HG03457 (cell line): Measurements from ENCODE around the gene CD3D.

Source experiments
- ATAC-seq: cut with Tn5 transposase; IDR thresholded peaks from one replicate; pipeline ENCODE4 v1.9.1; 2021; ENCODE audit warnings: moderate number of reproducible peaks; ENCODE audit not compliant: unreplicated experiment

CD3D gene

DNA sequence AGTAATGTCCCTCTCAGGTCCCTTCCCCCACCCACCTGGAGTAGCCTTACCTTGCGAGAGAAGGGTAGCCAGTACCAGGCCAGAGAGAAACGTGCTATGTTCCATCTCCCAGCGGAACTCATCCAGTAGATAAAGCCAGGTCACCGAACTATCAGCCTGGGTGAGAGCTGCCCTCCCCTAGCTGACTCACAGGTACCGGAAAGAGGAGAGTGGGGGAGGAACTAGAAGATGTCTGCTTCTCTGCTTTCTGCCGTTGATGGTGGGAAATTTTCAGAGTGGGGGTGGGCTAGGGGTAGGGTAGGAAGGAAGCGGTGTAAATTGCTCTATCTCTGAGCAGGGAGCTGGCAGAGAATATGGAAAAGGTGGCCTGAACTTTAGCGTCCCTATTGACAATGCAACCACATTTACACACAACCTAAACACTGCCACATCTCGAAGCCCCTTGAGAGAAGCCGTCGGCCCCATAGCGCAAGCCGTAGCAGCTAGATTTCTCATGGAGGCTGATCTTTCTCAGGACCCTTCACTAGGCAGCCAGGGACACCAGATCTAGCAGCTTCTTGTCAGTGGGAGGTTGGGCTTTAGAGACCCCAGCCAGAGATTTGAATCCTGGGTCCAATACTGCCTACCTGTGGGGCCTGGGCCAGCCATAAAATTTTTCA, at the start of gene CD3D:
CD3D (minus strand) TSS at position 203 of the 659 bp plus-strand sequence; CDS start at position 105, 98 bp downstream.
- no peak for ATAC-seq

DNA sequence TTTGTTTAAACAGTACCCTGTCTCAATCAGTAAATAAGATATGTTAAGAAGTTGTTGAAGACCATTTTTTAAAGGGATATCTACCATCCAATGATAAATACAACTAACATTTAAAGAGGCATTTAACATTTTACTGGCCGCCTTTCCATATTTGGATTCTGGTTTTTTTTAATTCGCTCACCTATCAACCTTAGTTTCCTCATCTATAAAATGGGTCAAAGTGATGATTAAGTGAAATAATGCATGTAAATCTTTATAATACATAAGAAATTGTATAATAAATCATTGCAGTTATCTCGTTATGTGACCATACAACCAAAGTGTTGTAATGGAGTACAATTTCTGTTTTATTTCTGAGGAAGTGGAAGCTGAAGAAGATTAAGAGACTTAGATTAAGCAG, 41.2 kb upstream of the CD3D start:
- ATAC-seq: no peak

DNA sequence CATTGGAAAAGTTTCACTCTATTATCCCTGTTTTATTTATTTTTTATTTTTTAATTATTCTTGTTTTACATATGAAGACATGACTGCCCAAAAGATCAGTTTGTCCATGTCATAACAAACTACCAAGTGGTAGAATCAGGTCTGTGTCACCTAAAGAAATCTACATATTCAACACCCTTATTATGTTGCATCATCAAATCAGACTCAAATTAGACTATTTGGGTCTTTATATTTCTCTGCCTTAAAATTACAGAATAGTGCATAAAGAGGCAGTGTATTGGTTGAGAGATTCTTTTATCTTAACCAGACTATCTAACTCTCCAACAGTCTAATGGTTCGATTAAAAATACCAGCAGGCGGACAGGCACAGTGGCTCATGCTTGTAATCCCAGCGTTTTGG, 40.4 kb upstream of the CD3D start:
- no peak for ATAC-seq

DNA sequence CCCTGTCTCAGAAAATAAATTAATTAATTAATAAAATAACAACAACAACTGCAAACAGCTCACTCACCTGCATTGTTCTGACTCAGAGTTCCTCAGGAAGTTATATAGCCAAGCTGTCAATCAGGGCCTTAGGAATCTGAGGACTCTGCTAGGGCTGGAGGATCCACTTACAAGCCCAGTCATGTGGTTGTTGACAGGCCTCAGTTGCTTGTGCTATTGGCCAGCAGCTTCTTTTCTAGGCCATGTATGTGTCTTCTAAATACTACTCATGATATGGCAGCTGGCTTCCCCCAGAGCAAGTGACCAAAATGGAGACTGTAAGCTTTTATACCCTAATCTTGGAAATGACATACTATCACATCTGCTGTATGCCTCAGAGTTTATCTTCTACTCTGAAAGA, 38.1 kb upstream of the CD3D start:
- ATAC-seq: no peak

DNA sequence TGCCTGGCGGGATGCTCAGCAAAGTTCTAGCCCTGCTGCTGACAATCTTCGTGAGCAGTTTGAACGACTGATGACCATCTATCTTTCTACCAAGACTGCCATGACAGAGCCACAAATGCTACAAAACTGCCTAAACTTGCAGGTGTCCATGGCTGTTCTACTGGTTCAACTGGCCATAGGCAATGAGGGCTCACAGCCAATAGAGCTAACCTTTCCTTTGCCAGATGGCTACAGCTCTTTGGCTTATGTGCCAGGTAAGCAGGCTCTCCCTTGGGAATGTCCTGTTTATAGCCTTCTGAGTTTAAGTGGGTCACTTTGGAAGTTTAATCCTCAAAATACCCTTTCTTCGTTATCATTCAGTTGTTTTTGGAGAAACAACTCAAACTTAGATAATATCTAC, 37.0 kb upstream of the CD3D start:
- ATAC-seq: no peak

DNA sequence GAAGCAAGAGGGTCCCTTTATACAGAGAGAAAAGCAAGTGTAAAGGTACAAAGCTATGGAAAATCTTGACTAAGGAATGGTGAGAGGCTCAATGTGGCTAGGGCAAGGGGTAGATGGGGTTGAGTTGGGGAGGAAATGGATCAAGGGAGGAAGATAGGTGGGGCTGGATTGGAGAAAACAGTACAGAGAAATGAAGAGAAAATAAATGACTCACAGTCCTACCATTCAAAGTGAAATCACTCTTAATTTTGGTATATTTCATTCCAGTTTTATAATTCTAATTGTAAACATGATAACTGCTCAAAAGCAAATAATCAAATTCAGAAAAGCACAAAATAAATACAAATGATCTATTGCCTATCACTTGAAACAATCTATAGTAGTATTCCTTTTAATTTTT, 33.5 kb upstream of the CD3D start:
- no peak for ATAC-seq

DNA sequence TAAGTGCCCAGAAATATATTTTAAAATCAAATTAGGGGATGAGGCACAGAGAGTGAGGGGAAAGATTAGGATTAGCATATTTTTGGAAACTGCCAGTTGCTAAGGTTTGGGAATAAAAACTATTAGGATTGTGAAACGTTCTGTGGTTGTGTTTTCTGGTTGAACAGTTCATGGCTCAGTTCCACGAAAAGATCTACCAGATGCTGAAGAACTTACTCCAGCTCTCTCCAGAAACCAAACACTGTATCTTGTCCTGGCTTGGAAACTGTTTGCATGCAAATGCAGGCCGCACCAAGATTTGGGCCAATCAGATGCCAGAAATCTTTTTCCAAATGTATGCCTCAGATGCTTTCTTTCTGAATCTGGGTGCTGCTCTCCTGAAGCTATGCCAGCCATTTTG, 32.2 kb upstream of the CD3D start:
- ATAC-seq: no peak

DNA sequence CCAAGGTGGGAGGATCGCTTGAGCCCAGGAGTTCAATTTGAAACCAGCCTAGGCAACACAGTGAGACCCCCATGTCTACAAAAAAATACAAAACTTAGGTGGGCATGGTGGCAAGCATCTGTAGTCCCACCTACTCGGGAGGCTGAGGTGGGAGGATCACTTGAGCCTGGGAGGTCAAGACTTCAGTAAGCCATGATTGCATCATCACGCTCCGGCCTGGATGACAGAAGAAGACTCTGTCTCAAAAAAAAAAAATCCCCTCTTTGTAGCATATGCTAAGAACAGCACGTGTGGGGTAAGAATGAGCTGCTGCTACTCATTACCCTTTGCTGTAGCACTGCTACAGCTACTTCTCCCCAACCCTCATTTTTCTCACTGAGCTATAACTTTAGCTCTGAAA, 31.4 kb upstream of the CD3D start:
- no peak for ATAC-seq

DNA sequence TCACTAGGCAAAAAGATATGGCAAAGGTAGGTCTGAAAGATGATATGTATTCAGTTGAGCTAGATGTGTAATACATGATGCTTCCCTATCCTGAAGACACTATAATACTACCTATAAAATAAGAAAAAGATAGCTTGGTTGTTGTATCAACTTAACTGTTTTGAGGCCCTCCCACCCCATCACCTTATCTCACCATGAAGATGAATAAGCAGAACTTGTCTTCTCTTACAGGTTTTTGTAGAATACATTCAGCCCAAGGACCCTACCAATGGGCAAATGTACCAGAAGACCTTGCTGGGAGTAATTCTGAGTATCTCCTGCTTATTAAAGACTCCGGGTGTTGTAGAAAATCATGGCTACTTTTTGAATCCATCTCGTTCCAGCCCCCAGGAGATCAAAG, 30.8 kb upstream of the CD3D start:
- ATAC-seq: no peak

DNA sequence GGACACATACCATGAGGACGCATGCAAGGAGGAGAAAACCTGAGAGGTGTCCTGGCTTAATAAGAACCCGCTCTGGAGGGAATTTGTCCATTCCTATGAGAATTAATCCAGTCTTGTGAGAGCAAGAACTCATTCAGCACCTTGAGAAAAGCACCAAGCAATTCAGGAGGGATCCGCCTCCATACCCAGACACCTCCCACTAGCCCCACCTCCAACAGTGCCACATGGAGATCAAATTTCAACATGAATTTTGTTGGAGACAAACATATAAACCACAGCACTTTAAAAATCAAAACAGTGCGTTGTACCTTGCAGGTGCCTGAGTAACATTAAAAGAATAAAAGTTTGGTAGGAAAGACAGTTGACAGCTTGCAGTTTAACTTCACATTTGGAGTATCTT, 28.3 kb upstream of the CD3D start:
- ATAC-seq: no peak

DNA sequence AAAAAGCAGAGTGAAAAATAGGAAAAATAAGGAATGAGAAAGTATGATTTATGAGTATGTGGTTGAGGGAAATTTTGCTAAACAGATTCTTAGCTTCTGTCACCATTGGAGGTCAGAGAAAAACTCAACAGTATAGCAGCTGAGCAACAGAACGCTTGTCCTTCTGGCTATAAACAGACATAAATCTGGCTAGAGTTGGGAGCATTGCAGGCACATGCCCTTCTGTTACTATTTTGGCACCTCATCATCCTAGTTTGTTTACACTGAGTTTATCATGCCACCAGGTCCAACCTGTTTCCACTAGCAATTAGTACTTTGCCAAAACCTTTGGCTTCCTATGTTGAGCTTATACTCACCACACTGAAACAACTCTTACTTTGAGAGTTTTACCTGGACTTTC, 23.8 kb upstream of the CD3D start:
- ATAC-seq: no peak

DNA sequence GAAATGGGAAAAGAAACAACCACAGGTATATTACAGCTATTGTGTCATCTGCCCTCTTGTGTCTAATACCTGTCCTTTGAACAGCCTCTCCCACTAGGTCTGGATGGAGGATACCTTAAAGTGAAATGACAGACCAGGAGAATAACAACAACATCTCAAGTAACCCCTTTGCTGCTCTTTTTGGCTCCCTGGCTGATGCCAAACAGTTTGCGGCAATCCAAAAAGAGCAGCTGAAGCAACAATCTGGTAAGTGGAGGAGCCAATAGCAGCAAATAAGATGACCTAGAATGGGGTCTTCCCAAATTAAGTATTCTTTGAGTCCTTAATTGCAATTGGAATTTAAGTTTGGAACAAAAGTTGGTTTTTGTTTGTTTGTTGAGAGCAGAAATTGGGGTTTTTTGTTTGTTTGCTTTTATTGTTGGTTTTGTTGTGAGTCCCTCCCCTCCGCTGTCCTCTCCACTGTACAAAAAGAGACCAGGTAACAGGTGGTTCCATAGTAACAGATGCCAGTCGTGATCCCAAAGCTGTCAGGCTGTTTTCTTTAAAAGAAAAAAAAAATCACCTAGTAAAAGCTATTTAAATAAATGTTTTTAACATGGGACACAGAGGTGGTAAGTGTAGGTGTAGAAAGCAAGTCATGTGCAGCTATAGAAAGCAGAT, 22.6 kb upstream of the CD3D start:
- no peak for ATAC-seq

DNA sequence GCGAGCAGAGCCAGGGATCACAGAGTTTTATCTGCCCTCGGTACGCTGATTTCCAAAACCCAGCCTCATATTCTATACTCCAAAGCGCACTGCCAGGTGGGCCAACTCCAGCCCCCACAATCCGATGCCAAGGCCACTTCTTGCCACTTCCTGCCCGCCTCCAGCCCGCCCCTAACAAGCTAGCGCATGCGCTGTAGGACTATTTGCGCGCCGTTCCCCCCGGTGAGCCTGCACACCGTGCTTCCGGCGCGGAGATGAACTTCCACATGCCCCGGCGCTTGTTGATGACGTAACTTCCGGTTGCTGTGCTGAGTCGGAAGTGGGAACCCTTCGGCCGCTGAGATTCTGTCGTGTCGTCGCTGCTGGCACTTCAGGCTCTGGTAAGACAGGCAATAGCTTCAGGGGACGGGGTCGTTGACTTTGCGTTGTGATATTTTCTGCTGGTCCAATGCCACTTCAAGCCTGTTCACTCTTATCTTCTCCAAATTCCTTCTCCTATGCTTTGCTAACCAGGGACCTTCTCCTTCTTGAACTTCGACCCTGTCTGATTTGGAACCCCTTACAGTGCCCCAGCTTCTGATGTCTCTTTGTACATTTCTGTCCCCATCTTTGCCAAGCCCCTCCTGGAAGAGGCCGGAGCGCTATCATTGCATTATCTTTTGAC, 16.9 kb upstream of the CD3D start, which contains the start of gene UBE4A:
UBE4A (plus strand) TSS at position 306 of the 664 bp plus-strand sequence. CDS start 5,481 bp downstream, outside the sequence.
- ATAC-seq: no peak

DNA sequence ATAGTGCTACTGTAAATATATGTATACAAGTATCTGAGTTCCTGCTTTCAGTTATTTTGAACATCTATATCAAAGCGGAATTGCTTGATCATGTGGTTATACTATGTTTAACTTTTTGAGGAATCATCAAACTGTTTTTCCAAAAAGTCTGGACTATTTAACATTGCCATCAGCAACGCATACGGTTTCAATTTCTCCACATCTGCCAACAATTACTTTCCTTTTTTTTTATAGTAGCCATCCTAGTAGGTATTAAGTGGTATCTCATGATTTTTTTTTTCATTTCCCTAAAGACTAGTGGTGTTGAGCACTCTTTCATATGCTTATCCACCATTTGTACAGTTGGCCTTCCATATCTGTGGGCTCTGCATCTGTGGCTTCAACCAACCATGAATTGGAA, 15.6 kb upstream of the CD3D start:
- no peak for ATAC-seq

DNA sequence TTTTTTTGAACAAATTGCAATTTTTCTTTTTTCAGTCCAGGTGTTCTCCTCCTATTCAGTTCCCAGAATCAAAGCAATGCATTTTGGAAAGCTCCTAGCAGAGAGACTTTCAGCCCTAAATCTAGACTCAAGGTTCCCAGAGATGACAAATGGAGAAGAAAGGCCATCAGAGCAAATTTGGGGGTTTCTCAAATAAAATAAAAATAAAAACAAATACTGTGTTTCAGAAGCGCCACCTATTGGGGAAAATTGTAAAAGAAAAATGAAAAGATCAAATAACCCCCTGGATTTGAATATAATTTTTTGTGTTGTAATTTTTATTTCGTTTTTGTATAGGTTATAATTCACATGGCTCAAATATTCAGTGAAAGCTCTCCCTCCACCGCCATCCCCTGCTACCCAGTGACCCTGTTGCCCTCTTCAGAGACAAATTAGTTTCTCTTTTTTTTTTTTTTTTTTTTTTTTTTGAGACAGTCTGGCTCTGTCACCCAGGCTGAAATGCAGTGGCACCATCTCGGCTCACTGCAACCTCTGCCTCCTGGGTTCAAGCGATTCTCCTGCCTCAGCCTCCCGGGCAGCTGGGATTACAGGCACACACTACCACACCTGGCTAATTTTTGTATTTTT, 10.7 kb upstream of the CD3D start:
- ATAC-seq: no peak

DNA sequence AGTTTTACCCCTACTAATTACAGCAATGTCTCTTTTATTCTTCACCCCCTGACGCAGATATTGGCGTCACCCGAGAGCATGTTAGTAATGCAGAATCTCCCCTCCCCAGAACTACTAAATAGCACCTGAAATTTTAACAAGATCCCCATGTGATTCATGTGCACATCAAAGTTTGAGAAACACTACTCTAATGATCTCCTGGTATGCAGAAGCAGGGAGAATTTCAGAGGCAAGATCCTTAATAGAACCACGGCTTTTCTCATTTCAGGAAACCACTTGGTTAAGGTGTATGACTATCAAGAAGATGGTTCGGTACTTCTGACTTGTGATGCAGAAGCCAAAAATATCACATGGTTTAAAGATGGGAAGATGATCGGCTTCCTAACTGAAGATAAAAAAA, 7.0 kb upstream of the CD3D start:
- no peak for ATAC-seq

DNA sequence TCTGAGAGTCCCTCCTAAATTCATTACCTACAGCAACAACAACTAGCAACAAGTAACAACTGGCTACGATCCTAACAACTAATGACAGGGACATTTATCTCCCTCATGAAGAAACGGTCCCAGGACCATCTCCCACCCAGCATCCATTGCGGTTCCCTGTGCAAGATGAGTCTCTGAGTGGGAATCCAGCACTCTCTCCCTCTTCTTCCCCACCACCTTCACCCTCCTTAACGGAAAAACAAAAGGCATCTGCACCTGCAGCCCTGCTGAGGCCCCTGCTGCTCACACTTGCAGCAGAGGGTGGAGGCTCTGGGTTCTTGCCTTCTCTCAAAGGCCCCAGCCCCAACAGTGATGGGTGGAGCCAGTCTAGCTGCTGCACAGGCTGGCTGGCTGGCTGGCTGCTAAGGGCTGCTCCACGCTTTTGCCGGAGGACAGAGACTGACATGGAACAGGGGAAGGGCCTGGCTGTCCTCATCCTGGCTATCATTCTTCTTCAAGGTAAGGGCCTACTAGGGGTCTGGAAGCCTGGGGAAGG, 1.5 kb upstream of the CD3D start, which contains the start of gene CD3G:
CD3G (plus strand) TSS at position 364 of the 535 bp plus-strand sequence; CDS start at position 444, 80 bp downstream.
- ATAC-seq: no peak

DNA sequence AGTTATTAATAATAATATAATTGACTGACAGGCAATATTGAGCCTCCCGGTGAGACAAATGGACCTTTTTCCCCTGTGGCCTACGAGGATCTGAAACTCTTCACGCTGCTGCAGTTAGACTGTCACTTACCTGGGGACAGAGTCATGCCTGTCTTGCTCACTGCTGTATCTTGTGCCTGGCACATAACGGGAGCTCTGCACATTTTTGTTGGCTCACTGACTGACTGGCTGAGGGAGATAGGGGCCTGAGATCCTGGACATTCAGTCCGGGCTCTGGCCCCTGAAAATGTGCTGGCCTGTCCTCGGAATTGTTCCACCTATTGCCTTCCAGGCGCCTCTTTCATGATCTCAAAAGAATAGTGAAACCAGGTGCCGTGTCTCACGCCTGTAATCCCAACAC, 743 bp upstream of the CD3D start:
- no peak for ATAC-seq

DNA sequence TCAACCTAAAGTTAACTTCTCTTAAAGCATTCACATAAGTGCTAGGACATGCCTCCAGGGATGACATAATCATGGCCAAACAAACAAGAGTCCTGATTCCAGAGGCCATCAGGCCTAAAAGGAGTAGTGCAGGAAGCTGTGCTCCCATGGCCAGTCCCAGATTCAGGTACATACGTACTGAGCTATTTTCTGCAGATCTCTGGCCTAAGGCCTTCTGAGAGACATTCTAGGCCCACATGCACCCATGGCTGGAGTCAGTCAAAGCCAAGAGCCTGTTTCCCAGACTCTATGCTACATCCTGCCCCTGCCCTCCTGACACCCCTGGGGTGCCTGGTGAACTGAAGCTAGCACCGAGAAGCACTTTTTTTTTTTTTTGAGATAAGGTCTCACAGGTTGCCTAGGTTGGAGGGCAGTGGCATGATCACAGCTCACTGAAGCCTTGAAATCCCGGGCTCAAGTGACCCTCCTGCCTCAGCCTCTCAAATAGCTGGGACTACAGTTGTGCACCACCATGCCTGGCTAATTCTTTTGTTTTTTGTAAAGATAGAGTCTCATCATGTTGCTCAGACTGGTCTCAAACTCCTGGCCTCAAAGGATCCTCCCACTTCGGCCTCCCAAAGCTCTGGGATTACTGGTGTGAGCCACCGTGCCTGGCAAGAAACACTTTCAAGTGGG, 553 bp downstream of the CD3D start:
- ATAC-seq: no peak

DNA sequence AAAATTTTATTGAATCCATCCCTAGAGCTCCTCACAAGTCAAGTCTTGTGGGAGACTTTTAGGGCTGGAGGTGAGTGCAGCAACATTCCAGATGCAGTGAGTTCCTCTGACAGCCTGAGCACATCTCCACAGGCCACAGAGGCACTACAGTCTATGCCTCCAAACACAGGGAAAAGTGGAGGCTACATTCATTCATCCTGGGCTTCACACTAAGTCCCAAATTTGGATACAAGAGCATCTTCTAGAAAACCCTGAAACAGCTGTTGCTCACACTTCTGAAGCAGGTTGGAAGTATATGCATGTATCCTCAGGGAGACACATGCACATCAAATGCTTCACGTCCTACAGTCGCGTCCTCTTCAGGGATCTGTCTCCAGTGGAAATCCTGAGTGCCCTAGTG, 1.2 kb downstream of the CD3D start:
- no peak for ATAC-seq

DNA sequence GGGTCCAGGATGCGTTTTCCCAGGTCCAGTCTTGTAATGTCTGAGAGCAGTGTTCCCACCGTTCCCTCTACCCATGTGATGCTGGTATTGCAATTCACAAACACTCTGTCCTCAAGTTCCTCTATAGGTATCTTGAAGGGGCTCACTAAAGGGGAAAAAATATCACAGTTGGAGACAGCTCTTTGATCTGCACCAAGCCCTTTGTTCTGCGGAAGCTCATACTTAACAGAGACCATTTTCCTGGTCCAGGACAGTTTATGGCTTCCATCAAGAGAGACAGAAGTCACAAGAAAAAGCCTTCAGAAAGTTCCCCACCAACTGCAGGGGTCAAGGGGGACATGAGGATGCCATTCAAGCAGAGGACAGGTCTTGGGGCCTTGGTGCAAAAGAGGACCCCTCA, 2.1 kb downstream of the CD3D start:
- ATAC-seq: no peak
